H7 (cell line): ENCODE data around the gene CYBRD1. TPM values are rescaled to one million over a fixed set of nuclear protein-coding genes. Genes with fewer than 3 reads are reported as not detected.
"Not testable (repeated sequence)": the region's sequence is repeated elsewhere in the genome, so short reads cannot be mapped to it uniquely, and the experiment has no call there.

Experiments used
- DNase-seq: peaks from one replicate; pipeline ENCODE4 v3.0.0; 2012
- H3K27me3 ChIP-seq: 2 replicates; pipeline ENCODE4 v1.6.0; 2011; ENCODE audit warnings: mild to moderate bottlenecking, low read length; ENCODE audit not compliant: control insufficient read depth, insufficient read depth
- H3K36me3 ChIP-seq: replicated peaks from 2 replicates; pipeline ENCODE4 v1.5.1; 2011; ENCODE audit warnings: low read length; ENCODE audit not compliant: control insufficient read depth, insufficient read depth
- H3K4me3 ChIP-seq: 2 replicates; pipeline ENCODE4 v1.5.1; 2011; ENCODE audit warnings: low read depth, mild to moderate bottlenecking, control low read depth, low read length, moderate library complexity; ENCODE audit not compliant: insufficient read depth
- total RNA-seq: library from RNA; depleted of rRNA; stranded (reverse); fragments of >200 nt; shearing (Covaris generic); gene quantifications from 2 replicates; pipeline ENCODE4 v1.2.3, GENCODE V29; 2014

Gene CYBRD1
- total RNA-seq, 1 experiment from 2014 or later, result 2.4 TPM

DNA sequence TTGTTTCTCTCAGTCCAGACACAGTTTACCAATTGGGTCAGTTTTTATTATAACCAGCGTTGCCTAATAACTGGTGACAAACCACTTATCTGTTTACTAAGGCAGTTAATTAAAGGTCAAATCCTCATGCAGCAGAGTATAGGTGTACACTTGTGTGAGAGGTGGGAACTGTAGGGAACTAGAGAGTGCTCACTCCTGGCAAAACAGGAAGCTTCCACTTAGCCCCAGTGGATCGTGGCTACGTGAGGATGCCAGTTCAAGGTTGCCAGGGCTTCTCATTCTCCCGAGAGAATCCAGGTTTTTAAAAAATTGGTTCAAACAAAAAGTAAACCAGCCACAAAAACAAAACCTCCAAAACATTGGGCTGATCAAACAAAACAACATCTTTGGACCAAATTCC, 8.1 kb downstream of the CYBRD1 start:
- Histone ChIP-seq H3K4me3 (no peak overlapping the region), H3K27me3 (no peaks in the 10 kb centered on the region), H3K36me3 (no peaks in the 10 kb centered on the region)
- DNase-seq, result no peak

- not testable (repeated sequence) for H3K4me3 ChIP-seq, H3K27me3 ChIP-seq, DNase-seq, H3K36me3 ChIP-seq
Measured at GRCh38 chr2:171530859-171531258, 8.6 kb downstream of the CYBRD1 start.

DNA sequence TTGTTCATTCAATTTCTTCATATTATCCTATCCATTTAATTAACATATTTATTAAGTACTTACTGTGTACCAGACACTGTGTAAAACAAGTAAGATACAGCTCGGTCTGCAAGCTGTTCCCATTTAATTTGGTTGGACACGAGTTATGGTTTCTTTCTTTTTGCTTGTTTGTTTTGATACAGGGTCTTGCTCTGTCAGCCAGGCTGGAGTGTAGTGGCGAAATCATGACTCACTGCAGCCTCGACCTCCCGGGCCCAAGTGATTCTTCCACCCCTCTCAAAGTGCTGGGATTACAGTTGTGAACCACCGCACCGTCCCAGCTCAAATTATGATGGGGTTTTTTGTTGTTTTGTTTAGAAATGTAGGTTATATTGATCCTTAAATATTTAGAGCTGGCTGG, 9.0 kb downstream of the CYBRD1 start:
- no peak for DNase-seq
- H3K27me3 ChIP-seq, result no peaks in the 10 kb centered on the region
- H3K36me3 ChIP-seq, result no peaks in the 10 kb centered on the region
- H3K4me3 ChIP-seq, result no peak overlapping the region

DNA sequence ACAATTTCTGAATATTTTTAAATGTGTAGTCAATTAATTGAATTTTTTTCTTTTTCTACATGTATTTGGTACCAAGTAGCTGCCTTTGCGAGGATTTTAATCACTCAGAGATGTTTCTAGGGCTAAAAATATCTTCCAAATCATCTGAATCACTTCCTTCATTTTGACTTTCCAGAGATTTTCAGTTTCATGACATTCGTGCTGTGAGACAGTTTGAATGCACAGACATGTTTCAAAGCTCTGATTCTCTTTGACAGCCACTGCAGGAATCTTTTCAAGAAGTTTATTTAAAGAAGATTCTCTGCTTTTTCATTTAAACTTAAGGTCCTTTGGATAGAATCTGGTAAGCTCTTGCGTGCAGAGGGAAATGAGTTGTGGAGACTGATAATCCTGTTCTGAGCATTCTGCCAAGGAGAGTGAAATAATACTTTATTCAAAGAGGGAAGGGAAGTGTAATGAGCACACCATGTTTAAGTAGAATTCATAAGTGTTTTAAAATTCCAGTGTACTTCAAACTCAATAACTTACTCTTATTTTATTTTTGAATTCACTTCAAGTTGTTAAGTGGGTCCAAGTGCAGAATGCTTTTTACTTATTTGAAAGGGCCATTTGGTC, 9.7 kb downstream of the CYBRD1 start:
- no peak overlapping the region for H3K4me3 ChIP-seq

GRCh38 chr2:171533331-171533730, 11.1 kb downstream of the CYBRD1 start:
- Histone ChIP-seq H3K36me3 (no peaks in the 10 kb centered on the region), H3K27me3 (no peaks in the 10 kb centered on the region), H3K4me3 (no peak overlapping the region)
- DNase-seq, result no peak

More for the DNA sequence above, 9.7 kb downstream of the CYBRD1 start:
- H3K36me3 ChIP-seq, result no peaks in the 10 kb centered on the region
- no peaks in the 10 kb centered on the region for H3K27me3 ChIP-seq
- no peak for DNase-seq

DNA sequence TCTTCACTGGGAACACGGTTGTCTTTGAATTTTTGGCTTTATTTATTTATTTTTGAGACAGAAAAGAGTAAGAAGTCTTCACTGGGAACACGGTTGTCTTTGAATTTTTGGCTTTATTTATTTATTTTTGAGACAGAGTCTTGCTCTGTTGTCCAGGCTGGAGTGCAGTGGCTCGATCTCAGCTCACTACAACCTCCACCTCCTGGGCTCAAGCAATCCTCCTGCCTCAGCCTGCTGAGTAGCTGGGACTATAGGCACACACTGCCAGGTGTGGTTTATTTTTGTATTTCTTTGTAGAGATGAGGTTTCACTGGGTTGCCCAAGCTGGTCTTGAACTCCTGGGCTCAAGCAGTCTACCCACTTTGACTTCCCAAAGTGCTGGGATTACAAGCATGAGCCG, 13.3 kb downstream of the CYBRD1 start:
- not testable (repeated sequence) for H3K36me3 ChIP-seq, H3K27me3 ChIP-seq, H3K4me3 ChIP-seq, DNase-seq

GRCh38 chr2:171540437-171540836, 18.2 kb downstream of the CYBRD1 start:
- DNase-seq, result no peak
- no peaks in the 10 kb centered on the region for H3K27me3 ChIP-seq
- H3K4me3 ChIP-seq, result no peak overlapping the region
- no peaks in the 10 kb centered on the region for H3K36me3 ChIP-seq

DNA sequence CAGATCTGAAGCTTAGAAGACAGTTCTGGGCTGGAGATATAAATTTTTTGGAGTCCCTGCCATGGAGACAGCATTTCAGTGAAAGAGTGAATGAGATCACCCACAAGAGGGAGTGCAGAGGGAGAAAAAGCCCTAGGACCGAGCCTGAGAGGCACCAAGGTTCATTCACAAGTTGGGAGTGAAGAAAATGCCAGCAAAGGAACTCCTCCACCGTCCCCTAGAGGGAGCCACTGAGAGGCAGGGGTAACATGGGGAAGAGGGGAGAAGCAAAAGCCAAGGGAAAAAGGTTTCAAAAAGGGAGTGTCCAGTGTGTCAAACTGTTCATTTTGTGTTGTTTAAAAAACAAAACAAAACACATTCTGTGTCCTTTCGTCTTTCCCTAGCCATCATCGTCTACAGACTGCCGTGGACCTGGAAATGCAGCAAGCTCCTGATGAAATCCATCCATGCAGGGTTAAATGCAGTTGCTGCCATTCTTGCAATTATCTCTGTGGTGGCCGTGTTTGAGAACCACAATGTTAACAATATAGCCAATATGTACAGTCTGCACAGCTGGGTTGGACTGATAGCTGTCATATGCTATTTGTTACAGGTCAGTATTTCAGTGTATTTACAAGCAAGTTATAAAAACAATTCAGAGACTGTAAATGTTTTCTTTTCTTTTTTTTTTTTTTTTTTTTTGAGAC, 19.1 kb downstream of the CYBRD1 start:
- H3K4me3 ChIP-seq, result no peak overlapping the region
- no peak for DNase-seq
- no peaks in the 10 kb centered on the region for H3K36me3 ChIP-seq
- H3K27me3 ChIP-seq, result no peaks in the 10 kb centered on the region

- H3K27me3 ChIP-seq, result no peaks in the 10 kb centered on the region
- no peak for DNase-seq
Measured at GRCh38 chr2:171545086-171545485, 22.8 kb downstream of the CYBRD1 start.

DNA sequence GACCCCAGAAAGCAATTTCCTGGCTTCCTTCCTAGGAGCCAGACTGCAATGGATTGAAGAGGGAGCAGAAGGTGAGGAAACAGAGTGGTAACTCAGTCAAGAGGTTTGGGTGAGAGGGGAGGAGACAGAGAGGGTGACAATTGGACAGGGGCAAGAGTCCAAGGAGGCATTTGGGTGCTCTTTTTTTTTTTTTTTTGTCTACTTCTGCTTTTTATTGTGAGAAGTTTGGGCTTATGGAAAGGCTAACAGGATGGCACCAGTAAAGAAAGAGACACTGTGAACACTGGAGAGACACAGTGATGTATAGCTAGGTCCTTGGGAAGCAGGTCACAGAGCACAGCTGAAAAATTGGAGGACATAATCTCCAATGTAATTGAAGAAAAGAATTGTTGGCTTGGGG, 25.0 kb downstream of the CYBRD1 start:
- Histone ChIP-seq H3K36me3 (no peaks in the 10 kb centered on the region), H3K27me3 (no peaks in the 10 kb centered on the region), H3K4me3 (no peak overlapping the region)
- no peak for DNase-seq

More at GRCh38 chr2:171545086-171545485, 22.8 kb downstream of the CYBRD1 start:
- no peak overlapping the region for H3K4me3 ChIP-seq
- no peaks in the 10 kb centered on the region for H3K36me3 ChIP-seq

GRCh38 chr2:171547720-171548119, 25.4 kb downstream of the CYBRD1 start:
- no peak for DNase-seq
- H3K36me3 ChIP-seq, result no peaks in the 10 kb centered on the region
- no peak overlapping the region for H3K4me3 ChIP-seq

DNA sequence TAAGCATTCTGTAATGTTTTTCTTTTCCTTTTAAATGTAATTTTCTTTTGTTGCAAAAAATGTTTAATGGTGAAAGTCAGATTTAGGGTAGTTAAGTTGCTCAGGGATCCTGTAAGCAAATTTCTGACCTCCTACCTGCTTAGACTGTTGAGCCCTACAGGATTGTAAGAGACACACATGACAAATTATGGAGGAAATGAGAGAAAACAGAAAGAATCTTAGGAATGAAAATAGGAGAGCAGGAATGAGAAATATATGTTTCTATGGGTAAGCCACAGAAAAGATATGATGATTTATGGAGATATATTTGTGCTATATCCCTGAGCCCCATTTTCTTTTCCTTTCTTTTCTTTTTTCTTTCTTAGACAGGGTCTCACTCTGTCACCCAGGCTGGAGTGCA, 28.3 kb downstream of the CYBRD1 start:
- DNase-seq, result no peak
- H3K27me3 ChIP-seq, result no peaks in the 10 kb centered on the region
- no peaks in the 10 kb centered on the region for H3K36me3 ChIP-seq
- no peak overlapping the region for H3K4me3 ChIP-seq

More at GRCh38 chr2:171547720-171548119, 25.4 kb downstream of the CYBRD1 start:
- H3K27me3 ChIP-seq, result no peaks in the 10 kb centered on the region

- no peaks in the 10 kb centered on the region for H3K27me3 ChIP-seq
- no peak overlapping the region for H3K4me3 ChIP-seq
- no peaks in the 10 kb centered on the region for H3K36me3 ChIP-seq
- no peak for DNase-seq
Measured at GRCh38 chr2:171551836-171552235, 29.6 kb downstream of the CYBRD1 start.

GRCh38 chr2:171553236-171553635, 31.0 kb downstream of the CYBRD1 start:
- Histone ChIP-seq H3K36me3 (no peaks in the 10 kb centered on the region), H3K4me3 (no peak overlapping the region), H3K27me3 (no peaks in the 10 kb centered on the region)
- no peak for DNase-seq

- H3K27me3 ChIP-seq, result no peaks in the 10 kb centered on the region
- DNase-seq, result peak; percentile 5
- no peaks in the 10 kb centered on the region for H3K36me3 ChIP-seq
- no peak overlapping the region for H3K4me3 ChIP-seq
Measured at GRCh38 chr2:171553858-171554257, 31.6 kb downstream of the CYBRD1 start.
